ENCODE data around the gene RLBP1.

The RLBP1 gene

GRCh38 chr15:89178307-89178977 lies 42.9 kb downstream of the RLBP1 start:
- DNase-seq (ENCODE audit: low read depth, low spot score) = no peak

DNA sequence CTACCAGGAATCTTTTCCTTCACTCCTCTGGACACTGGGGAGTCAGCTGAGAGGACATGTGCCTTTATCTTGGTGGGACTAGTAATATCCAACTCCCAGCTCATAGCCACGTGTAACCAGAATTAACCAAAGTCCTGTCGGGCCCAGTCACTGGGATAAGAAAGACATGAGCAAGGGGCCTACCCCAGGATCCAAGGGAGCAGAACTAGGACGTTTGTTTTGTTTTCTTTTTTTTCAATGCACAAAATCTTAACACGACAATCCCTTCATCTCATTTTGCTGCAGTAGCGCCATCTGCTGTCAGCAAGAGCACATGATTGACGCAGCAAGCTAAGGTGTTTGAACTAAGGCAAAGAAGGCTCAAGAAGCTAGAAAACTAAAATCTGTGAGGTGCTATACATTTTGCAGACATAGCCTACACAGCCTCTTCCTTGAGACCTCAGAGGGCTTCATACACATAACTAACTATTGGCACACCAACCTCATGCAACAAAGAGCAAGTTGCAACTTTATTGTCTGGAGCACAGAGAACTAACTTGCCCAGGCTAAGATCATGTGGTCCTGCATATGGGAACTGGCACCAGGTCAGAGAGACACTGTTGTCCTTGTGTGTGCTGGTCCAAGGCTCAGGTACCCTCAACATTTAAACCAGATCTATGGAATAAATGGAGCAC lies 43.6 kb downstream of the RLBP1 start:
- peak; percentile 34 for DNase-seq (ENCODE audit: low read depth, low spot score)

DNA sequence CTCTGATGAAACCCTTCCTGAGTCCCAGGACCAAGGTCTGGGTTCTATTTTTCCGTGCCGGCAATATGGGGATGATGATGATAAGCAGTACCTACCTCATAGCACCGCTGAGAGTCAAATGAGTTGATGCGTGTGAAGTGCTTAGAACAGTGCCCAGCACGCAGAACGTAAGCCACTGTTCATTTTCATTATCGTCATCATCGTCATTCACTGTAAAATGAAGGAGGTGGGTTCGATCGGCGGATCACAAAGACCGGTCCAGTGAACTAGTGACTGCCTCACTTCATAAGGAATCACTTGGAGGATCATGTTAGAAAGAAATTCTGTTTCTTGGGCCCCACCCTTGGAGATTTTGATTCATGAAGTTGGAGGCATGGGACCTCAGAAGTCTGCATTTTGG lies 44.3 kb downstream of the RLBP1 start:
- no peak for DNase-seq (ENCODE audit: low read depth, low spot score)

DNA sequence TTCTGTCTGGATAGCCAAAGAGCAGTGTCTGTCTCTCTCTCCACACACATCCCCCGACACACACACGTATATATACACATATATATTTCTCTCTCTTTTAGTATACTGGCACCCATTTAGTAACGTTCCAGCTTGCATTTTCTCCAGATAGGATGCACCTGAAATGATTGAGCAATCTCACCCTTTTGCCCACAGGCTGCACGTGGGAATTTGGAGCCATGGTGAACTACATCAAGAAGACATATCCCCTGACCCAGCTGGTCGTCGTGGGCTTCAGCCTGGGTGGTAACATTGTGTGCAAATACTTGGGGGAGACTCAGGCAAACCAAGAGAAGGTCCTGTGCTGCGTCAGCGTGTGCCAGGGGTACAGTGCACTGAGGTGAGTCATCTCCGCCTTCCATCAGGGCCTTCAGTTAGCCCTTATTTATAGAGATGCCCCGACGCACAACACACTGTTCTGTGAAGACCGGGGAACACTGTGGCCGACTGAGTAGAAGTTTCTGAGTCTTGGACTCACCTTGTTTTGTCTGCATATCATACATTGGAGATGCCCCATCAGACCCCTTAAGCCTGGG lies 45.7 kb downstream of the RLBP1 start:
- no peak for DNase-seq (ENCODE audit: low read depth, low spot score)

- no peak for DNase-seq (ENCODE audit: low read depth, low spot score)
Measured at GRCh38 chr15:89174476-89174875, 46.9 kb downstream of the RLBP1 start.

GRCh38 chr15:89172921-89173320 lies 48.5 kb downstream of the RLBP1 start:
- no peak for DNase-seq (ENCODE audit: low read depth, low spot score)

GRCh38 chr15:89171136-89172072 lies 50.0 kb downstream of the RLBP1 start:
- DNase-seq (ENCODE audit: low read depth, low spot score) = no peak

- DNase-seq (ENCODE audit: low read depth, low spot score) = no peak
Measured at GRCh38 chr15:89170364-89170763, 51.0 kb downstream of the RLBP1 start.

DNA sequence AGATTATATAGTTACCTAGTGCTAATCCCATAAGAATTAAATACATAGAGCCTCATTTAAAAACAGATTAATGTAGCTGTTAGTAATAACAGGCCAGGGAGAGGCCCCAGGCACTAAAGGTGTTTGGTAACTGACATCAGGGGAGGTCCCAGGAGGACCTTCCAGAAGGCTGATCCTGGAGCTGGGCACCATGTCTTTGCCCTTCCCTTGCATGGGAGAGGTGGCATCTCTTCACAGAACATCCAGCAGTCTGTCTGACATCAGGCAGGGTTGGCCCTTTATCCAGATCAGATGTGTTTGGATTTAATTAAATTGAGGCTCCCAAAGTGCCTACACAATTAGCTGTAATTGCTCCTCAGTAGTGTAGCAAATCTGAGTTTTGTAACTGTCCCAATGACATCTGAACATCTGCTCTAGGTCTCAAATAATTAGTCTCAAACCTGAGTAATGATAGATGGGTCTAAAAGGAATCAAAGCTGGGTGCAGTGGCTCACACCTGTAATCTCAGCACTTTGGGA lies 53.0 kb downstream of the RLBP1 start:
- DNase-seq (ENCODE audit: low read depth, low spot score) = no peak

- DNase-seq (ENCODE audit: low read depth, low spot score) = peak; percentile 16
Measured at GRCh38 chr15:89167267-89168176, 53.9 kb downstream of the RLBP1 start.

DNA sequence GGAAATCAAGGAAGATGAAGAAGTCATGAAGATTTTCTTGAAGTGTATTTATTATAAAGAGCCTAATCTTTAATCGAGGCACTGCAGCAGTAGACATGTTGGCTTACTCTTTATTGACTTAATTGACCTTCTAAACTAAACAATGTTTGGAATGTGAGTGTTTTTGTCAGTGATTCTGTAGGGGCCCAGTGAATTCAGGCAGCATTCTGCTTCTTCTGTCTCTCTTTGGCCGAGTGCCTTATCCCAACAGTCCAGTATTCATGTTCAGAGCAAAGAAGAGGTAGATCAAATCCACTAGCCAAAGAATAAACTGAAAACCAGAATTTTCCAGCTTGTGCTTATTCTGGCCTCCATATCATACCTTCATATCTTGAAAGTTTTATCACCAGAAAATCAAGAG lies 55.7 kb downstream of the RLBP1 start:
- no peak for DNase-seq (ENCODE audit: low read depth, low spot score)

DNA sequence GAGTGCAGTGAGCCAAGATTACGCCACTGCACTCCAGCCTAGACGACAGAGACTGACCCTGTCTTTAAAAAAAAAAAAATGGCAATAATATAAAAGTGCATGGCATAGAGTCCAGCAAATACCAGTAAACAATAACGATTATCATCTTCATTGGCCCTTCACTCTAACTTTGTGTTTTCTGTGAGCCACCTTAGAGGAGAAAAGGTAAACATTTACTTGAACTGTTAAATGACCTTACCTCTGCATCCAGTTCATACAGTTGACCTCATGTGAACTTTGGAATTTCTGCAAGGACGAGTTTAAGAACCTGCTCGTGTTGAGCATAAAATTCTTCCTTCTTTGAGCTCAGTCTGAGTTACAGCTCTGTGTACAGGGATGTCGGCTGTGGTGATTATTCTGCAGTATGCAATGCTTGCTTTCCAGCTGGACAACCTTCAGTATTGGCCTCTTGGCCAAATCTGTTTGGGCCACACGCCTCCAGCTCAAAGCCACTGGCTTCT lies 56.6 kb downstream of the RLBP1 start:
- no peak for DNase-seq (ENCODE audit: low read depth, low spot score)

GRCh38 chr15:89163271-89164055 lies 57.9 kb downstream of the RLBP1 start:
- no peak for DNase-seq (ENCODE audit: low read depth, low spot score)

DNA sequence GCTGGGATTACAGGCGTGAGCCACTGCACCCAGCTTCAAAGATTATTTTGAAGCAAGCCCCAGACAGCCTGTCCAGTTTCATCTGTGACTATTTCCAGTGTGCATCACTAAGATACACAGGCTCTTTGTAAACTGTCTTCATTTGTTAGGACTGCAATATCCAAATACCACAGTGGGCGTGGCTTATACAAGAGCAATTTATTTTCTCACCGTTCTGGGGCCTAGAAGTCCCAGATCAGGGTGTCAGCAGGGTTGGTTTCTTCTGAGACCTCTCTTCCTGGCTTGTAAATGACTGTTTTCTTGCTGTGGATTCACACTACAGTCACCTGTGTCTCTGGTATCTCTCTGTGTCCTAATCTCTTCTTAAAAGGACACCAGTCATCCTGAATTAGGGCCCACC lies 59.7 kb downstream of the RLBP1 start:
- DNase-seq (ENCODE audit: low read depth, low spot score) = no peak

All from activated CD4-positive, CD25-positive, alpha-beta regulatory T cell treated with anti-CD3 and anti-CD28 coated beads, Interleukin-2, amount 50 U/mL, for 16 hours (primary cell).